RWPE2 (cell line): ENCODE results near the gene WDR72.

Experiments
- ATAC-seq: fragments of 200-7000 bp; cut with Tn5 transposase; 3 replicates; pipeline ENCODE4 v1.9.1; 2021; ENCODE audit warnings: low read depth
- DNase-seq: peaks from one replicate; pipeline ENCODE4 v3.0.0-alpha.2; 2020; ENCODE audit warnings: low spot score
- H3K27ac ChIP-seq: fragments of 450-650 bp; 2 replicates; pipeline ENCODE4 v1.5.1; 2017; ENCODE audit warnings: mild to moderate bottlenecking; ENCODE audit not compliant: poor library complexity, severe bottlenecking
- H3K27me3 ChIP-seq: fragments of 250-450 bp; sonication (Bioruptor Pico); 2 replicates; pipeline ENCODE4 v1.5.1; 2021; ENCODE audit warnings: mild to moderate bottlenecking, moderate library complexity; ENCODE audit not compliant: insufficient read depth, poor library complexity, severe bottlenecking
- H3K36me3 ChIP-seq: fragments of 250-450 bp; sonication (Bioruptor Pico); 2 replicates; pipeline ENCODE4 v1.5.1; 2020; ENCODE audit warnings: low read depth, mild to moderate bottlenecking, moderate library complexity
- H3K4me1 ChIP-seq: fragments of 250-450 bp; sonication (Bioruptor Pico); 2 replicates; pipeline ENCODE4 v1.5.1; 2021; ENCODE audit warnings: mild to moderate bottlenecking, moderate library complexity; ENCODE audit not compliant: insufficient read depth, poor library complexity, severe bottlenecking
- H3K4me3 ChIP-seq: fragments of 250-450 bp; sonication (Bioruptor Pico); 2 replicates; pipeline ENCODE4 v1.5.1; 2021; ENCODE audit warnings: mild to moderate bottlenecking, moderate library complexity; ENCODE audit not compliant: severe bottlenecking
- H3K9me3 ChIP-seq: fragments of 250-450 bp; sonication (Bioruptor Pico); 2 replicates; pipeline ENCODE4 v1.5.1; 2021; ENCODE audit warnings: mild to moderate bottlenecking, moderate library complexity; ENCODE audit not compliant: severe bottlenecking
- TF ChIP-seq, protein P1 (sequence below): fragments of 450-650 bp; IDR thresholded peaks from one replicate; pipeline ENCODE4 v1.5.1; 2017; ENCODE audit warnings: mild to moderate bottlenecking, moderate library complexity; ENCODE audit not compliant: poor library complexity, severe bottlenecking

WDR72 gene

DNA sequence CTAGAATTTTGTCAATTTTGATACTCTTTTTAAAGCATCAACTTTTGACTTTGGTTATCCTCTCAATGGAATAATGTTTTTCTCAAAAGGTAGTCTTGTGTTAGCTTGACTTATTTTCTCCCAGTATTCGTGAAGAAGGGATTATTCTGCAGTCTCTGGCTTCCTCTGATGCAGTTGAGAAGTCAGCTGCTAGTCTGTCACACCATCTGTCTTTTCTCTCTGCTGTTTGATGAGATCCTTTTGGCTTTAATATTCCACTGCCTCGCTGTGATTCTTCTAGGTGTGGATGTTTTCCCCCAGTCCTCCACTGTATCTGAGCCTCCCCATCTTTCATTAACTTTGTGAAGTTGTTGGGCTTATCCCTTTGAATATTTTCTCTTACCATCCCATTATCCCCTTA is 141.0 kb downstream of the WDR72 start:
- Histone ChIP-seq H3K36me3 (no peaks in the 10 kb centered on the region), H3K9me3 (no peaks in the 10 kb centered on the region), H3K27ac (no peak overlapping the region), H3K27me3 (peaks cover 21% of the 10 kb centered on the region), H3K4me1 (no peaks in the 10 kb centered on the region), H3K4me3 (no peak overlapping the region)
- no peak for ATAC-seq
- no peak for DNase-seq
- TF ChIP-seq, protein P1, sequence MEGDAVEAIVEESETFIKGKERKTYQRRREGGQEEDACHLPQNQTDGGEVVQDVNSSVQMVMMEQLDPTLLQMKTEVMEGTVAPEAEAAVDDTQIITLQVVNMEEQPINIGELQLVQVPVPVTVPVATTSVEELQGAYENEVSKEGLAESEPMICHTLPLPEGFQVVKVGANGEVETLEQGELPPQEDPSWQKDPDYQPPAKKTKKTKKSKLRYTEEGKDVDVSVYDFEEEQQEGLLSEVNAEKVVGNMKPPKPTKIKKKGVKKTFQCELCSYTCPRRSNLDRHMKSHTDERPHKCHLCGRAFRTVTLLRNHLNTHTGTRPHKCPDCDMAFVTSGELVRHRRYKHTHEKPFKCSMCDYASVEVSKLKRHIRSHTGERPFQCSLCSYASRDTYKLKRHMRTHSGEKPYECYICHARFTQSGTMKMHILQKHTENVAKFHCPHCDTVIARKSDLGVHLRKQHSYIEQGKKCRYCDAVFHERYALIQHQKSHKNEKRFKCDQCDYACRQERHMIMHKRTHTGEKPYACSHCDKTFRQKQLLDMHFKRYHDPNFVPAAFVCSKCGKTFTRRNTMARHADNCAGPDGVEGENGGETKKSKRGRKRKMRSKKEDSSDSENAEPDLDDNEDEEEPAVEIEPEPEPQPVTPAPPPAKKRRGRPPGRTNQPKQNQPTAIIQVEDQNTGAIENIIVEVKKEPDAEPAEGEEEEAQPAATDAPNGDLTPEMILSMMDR, result no peak

DNA sequence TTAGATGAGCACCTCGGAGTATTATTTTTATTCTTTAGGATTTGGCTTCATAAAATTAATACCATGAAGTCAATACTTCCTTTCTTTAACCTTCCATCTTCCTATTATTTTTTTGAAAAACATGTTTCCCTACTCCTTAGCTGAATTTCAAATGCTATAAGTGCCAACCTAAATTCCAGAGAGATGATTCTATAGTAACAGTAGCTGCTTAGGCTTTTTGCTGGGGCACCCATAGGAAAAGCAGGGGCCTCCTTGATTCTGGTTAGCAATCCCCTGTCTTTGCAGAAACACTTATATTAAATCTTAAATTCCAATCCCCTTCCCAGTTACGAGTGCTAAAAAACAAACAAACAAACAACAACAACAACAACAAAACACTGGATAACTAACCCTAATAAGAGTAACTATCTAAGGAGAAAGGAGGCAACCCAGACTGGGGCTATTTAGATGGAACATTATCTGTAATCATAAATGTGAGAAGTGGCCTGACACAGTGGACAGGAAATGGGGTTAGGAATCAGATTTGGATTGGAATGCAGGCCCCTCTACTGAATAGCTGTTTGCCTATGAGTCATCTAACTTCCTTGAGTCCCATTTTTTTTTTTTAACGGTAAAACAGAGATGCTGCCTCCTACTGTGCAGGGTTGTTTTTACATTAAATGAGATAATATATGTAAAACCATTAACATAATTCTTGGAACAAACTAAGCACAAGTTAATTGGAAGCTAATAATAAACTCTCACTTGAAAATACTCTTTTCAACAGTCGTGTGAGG is 148.1 kb downstream of the WDR72 start:
- H3K4me1 ChIP-seq, result no peaks in the 10 kb centered on the region
- TF ChIP-seq, protein P1, result peak; percentile 21
- DNase-seq (no peak), ATAC-seq (peak; percentile 68; the same call in 1 of the 3 replicates)
- no peak overlapping the region for H3K4me3 ChIP-seq
- no peaks in the 10 kb centered on the region for H3K9me3 ChIP-seq
- H3K27me3 ChIP-seq, result no peaks in the 10 kb centered on the region
- no peaks in the 10 kb centered on the region for H3K36me3 ChIP-seq
- no peak overlapping the region for H3K27ac ChIP-seq

DNA sequence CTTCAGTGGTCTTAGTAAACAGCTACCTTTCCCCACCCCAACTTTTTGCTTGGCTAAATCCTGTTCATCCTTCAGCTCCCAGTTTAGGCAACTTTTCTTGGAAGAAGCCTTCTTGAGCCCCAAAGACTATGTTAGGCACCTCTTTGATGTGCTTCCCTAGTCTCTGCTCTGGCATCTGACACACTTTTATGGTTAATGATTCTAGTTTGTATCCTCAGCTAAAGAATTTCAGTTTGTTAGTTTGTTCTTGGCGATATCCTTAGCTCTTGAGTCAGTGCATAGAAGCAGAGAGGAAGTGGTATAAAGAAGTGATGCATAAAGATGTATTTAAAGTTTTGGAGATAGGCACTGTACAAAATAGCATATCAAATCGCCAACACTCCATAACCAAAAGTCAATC is 168.4 kb downstream of the WDR72 start:
- Histone ChIP-seq H3K4me1 (no peaks in the 10 kb centered on the region), H3K27me3 (peaks cover 6% of the 10 kb centered on the region), H3K9me3 (no peaks in the 10 kb centered on the region), H3K27ac (no peak overlapping the region), H3K4me3 (no peak overlapping the region), H3K36me3 (no peaks in the 10 kb centered on the region)
- ATAC-seq (no peak), DNase-seq (no peak)
- TF ChIP-seq, protein P1, result no peak

DNA sequence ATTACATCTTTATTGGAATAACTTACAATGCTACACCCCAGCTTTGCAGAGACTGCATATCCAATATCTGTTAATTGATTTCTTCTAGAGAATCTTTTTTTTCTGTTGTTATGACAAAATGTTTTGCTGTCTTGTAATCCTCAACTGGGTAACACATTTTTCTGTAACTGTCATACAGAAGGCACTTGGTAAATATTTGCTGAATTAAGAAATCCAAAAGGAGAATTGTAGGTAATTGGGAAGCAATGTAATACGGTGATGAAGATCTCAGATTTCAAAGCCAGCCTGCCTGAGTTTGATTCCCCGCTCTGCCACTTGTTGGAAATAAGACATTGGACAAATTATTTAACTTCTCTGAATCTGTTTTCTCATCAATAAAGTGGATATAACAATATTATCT is 169.1 kb downstream of the WDR72 start:
- H3K4me1 ChIP-seq, result no peaks in the 10 kb centered on the region
- TF ChIP-seq, protein P1, result no peak

DNA sequence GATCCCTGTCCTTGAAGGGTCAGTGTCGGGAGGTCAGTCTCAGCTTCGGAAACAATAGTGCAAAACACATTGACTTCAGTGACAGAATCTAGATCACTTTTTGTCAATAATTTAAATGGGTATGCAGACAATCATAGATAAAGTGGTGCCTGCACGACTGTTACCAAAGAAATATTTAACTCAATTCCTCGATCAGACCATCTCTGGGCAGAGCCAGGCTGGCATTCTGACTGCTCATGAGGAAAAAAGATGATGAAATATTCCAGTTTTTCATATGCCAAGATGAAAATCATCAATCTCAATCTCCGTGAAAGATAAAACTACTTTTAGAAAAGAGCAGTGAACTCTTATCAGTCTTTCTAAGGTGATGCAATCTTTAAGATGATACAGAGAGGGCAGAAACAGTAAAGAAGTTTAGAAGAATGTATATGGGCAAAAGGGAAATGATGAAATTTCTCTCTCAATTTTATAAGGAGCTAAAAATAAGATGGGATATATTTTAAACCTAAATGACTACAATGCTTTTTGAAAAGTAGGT is 169.9 kb downstream of the WDR72 start:
- Histone ChIP-seq H3K9me3 (no peaks in the 10 kb centered on the region), H3K36me3 (no peaks in the 10 kb centered on the region), H3K4me1 (no peaks in the 10 kb centered on the region), H3K27me3 (peaks cover 6% of the 10 kb centered on the region), H3K4me3 (no peak overlapping the region), H3K27ac (no peak overlapping the region)
- TF ChIP-seq, protein P1, result no peak
- ATAC-seq (no peak), DNase-seq (no peak)

More for the DNA sequence above, 169.1 kb downstream of the WDR72 start:
- no peak for ATAC-seq
- no peaks in the 10 kb centered on the region for H3K9me3 ChIP-seq
- peaks cover 6% of the 10 kb centered on the region for H3K27me3 ChIP-seq
- no peak overlapping the region for H3K27ac ChIP-seq
- H3K36me3 ChIP-seq, result no peaks in the 10 kb centered on the region
- no peak overlapping the region for H3K4me3 ChIP-seq
- no peak for DNase-seq
